GM19324 (cell line): ENCODE measurements around the gene MYOT.

Experiments
- ATAC-seq: cut with Tn5 transposase; IDR thresholded peaks from one replicate; pipeline ENCODE4 v1.9.1; 2021; ENCODE audit warnings: mild to moderate bottlenecking, moderate library complexity; ENCODE audit not compliant: unreplicated experiment, low FRiP score

MYOT gene, protein sequence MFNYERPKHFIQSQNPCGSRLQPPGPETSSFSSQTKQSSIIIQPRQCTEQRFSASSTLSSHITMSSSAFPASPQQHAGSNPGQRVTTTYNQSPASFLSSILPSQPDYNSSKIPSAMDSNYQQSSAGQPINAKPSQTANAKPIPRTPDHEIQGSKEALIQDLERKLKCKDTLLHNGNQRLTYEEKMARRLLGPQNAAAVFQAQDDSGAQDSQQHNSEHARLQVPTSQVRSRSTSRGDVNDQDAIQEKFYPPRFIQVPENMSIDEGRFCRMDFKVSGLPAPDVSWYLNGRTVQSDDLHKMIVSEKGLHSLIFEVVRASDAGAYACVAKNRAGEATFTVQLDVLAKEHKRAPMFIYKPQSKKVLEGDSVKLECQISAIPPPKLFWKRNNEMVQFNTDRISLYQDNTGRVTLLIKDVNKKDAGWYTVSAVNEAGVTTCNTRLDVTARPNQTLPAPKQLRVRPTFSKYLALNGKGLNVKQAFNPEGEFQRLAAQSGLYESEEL

GRCh38 chr5:137867664-137868063, at the start of gene MYOT:
Gene MYOT (plus strand): TSS chr5:137867860. CDS start chr5:137870652, 2,792 bp downstream.
- no peak for ATAC-seq

DNA sequence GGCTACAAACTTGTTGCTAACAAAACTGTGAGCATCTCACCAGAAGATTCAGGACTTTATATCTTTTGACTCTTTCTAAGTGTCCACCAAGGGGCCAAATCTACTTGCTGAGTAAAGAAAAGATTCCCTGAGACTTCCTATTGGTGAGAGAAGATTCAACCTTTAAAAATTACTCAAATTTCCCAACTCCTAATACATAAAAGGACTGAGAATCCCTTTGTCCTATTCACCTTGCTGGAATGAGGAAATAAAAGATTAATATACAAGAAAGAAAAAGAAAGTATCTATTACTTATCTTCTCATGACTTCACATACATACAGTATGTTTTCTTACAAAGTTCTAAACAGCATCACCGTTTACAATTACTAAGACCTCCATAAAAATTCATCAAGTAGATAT, 47.9 kb upstream of the MYOT start:
- ATAC-seq: no peak

DNA sequence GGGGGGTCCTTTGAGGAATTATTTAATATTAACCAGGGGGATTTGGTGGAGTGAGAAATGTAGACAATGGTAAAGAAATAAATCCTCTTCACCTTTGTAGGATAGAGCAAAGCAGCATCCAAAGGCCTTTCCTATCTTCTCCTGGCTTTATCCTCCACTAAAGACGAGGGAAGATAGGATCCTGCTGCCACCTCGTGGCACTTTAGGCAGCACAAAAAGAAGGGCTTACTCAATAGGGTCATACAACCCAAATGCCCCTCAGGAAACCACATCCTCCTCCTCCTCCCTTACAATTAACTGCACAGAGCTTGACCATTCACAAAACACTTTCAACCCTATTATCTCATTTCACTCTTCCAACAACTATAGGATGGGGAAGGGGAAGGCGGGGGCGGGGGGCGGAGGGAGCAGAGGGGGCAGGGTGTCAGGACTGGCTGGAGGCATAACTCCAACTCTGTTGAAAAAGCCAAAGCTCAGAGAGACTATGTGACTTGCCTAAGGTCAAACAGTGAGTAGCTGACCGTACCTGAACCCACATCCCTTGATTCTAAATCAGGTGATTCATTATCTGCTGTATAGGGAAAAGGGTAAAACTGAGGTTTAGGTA, 45.4 kb upstream of the MYOT start:
- no peak for ATAC-seq

GRCh38 chr5:137822984-137823383, 44.7 kb upstream of the MYOT start:
- no peak for ATAC-seq

DNA sequence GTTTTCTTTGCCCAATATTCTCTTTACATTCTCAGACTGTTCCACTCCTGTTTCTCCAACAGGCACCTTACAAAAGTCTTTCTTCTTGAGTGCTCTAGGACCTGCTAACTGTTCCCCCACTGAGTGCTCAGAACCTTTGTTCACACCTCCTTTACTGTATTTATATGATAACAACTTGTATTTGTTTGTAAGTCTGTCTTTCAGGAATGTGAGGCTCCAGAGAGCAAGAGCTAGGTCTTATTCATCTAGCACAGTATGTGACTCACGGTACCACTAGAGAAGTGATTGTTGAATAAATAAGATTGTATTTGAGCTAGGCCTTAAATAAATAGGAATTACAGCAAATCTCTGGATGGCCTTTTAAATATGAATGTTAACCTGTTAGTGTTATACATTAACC, 42.5 kb upstream of the MYOT start:
- no peak for ATAC-seq

GRCh38 chr5:137826067-137826466, 41.6 kb upstream of the MYOT start:
- ATAC-seq: no peak

- no peak for ATAC-seq
Observed at GRCh38 chr5:137828180-137828579, 39.5 kb upstream of the MYOT start.

GRCh38 chr5:137828664-137829063, 39.0 kb upstream of the MYOT start:
- ATAC-seq: no peak

- ATAC-seq: no peak
Observed at GRCh38 chr5:137831105-137831504, 36.6 kb upstream of the MYOT start.

DNA sequence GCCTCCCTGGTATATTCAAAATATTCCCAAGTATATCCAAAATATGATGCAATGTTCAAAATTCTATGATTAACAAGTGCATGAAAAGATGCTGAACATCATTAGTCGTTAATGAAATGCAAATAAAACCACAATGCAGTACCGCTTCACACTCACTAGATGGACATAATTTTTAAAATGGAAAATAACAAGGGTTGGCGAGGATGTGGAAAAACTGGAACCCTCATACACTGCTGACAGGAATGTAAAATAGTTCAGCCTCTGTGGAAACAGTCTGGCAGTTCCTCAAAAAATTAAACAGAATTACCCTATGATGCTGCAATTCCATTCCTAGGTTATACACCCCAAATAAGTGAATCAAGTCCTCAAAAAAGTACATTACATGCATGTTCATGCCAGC, 36.1 kb upstream of the MYOT start:
- ATAC-seq: no peak

DNA sequence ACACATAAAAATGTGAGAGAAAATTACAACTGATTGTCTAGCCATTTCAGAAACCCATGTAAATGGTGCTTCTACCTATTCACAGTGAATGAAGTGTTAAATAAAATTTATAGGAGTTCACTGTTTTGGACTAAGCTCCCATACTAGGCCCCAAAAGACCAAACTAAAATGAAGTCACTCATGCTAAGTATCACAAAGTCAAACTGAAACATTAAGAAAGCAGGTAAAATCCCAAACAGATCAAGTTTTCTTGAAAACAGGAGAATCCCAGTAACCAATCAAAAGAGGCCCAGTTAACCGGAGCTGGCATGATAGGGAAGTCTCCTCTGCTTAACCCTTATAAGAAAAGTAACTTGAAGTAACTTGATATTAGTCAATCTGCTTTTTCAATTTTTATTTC, 35.2 kb upstream of the MYOT start:
- no peak for ATAC-seq

- ATAC-seq: no peak
Observed at GRCh38 chr5:137833463-137833862, 34.2 kb upstream of the MYOT start.

GRCh38 chr5:137834498-137835049, 33.1 kb upstream of the MYOT start:
- ATAC-seq: no peak

- no peak for ATAC-seq
Observed at GRCh38 chr5:137836298-137836697, 31.4 kb upstream of the MYOT start.

GRCh38 chr5:137836997-137837396, 30.7 kb upstream of the MYOT start:
- no peak for ATAC-seq

- ATAC-seq: no peak
Observed at GRCh38 chr5:137837491-137838394, 29.9 kb upstream of the MYOT start.

DNA sequence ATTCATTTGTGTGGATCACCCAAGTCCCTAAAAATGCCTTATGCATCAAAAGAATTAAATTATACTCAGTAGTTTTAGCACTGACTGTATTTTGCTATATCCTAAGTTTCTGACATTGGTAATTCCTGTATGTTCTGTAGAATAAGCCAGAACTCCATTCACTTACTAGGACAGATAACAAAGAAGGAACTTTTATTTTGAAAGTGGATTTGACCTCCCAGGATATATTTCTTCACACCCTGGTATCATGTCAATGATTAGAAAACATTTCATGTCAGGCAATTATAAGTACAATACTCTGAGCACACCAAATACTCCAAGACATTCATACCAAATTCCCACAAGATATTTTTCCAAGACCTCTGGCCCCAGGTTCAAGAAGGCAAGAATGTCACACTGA, 28.7 kb upstream of the MYOT start:
- ATAC-seq: no peak

DNA sequence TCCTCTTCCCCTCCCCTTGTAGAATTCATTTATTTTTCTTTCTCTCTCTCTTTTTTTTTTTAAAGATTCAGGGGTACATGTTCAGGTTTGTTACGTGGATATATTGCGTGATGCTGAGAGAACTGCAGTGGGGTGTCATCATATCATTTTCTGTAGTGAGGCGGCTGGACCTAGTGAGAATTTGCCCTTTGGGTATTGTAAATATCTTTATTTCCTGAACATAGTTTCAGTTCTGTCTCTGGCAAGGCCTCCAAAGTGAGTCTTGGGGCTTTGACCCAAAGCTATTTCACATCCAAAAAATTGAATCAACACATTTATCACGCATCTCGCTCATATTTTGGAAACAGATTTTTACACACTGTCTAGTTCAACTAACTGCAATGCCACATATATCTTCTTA, 25.4 kb upstream of the MYOT start:
- ATAC-seq: no peak

- ATAC-seq: no peak
Observed at GRCh38 chr5:137843676-137844299, 23.9 kb upstream of the MYOT start.

DNA sequence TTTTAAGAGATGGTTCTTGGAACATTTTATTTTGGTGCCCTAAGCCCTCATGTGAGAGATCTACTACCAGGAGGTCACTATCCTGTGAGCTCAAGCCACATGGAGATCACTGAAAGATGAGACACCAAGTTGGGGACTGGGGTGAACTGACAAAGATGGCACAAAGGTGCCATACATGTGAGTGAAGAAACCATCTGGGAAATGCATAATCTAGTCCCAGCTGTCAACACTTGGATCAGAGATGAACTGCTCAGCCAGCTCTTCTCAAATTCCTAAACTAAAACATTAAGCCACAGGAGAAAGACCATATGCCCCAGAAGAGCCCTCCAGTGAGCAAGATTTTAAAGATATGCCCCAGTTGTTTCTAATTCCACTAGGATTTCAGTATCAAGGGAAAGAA, 22.2 kb upstream of the MYOT start:
- no peak for ATAC-seq
